Measurements from ENCODE around the gene FCGR2B.
"Not testable (repeated sequence)": the region's sequence is repeated elsewhere in the genome, so short reads cannot be mapped to it uniquely, and the experiment has no call there.

The FCGR2B gene

DNA sequence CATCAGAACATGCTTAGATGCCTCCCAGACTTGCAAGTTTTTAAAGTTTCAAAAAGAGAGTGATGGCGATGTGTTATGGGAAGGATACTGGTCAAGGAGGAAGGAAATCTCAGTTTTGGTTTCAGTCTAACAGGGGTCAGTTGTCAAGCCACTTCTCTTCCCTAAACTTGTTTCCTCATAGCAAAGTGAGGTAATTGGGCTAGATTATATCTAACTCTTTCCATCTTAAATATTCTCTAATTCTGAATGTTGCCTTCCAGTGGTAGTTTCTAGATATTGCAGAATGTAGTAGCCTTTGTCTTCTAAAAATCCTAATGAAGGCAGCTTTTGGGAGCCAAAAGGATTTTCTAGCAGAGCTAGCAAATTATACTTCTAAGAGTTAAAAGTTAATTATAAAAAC lies 20.2 kb upstream of the FCGR2B start:
- not testable (repeated sequence) for H3K4me3 ChIP-seq (ENCODE audit: low read length); DNase-seq (ENCODE audit: low read depth)
- peak; percentile 10 for TF ChIP-seq CTCF (conservative IDR thresholded peaks at IDR 0.05; ENCODE audit: low read depth, low read length)

DNA sequence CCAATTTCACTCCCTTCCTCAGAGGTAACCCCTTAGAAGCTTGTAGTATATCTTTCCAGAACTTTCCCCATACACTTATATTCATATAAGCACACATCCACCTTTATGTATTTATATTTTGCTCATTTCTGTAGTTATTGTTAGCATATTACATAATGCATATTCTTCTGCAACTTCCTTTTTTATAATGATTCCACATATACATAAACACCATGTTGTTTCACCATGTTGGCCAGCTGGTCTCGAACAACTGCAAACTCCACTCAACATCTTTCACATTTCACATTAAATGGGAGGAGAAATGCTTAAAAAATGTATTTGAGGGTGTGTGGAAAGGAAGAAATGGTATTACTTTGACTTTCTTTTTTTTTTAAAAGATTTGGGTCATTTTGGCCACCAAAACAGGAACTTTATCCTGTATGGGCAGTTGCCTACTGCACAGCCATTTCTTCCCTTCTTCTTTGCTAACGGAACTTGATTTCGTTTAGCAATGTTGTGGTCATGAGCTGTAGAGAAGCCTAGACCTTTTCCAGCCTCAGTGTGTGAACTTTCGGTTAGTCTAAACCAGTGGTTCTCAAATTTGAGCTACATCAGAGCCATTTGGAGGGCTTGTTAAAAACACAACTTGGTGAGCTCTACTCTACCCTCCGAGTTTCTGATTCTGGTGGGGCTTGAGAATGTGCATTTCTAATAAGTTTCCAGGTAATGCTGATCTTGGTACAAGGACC lies 19.3 kb upstream of the FCGR2B start:
- not testable (repeated sequence) for DNase-seq (ENCODE audit: low read depth); H3K4me3 ChIP-seq (ENCODE audit: low read length)

- H3K4me3 ChIP-seq (ENCODE audit: low read length); DNase-seq (ENCODE audit: low read depth): not testable (repeated sequence)
Observed at GRCh38 chr1:161644855-161645254, 18.1 kb upstream of the FCGR2B start.

GRCh38 chr1:161647507-161648360 lies 15.2 kb upstream of the FCGR2B start:
- H3K4me3 ChIP-seq (ENCODE audit: low read length); DNase-seq (ENCODE audit: low read depth): not testable (repeated sequence)
- TF ChIP-seq CTCF (conservative IDR thresholded peaks at IDR 0.05; ENCODE audit: low read depth, low read length): peak; percentile 51

GRCh38 chr1:161653541-161653940 lies 9.4 kb upstream of the FCGR2B start:
- not testable (repeated sequence) for H3K4me3 ChIP-seq (ENCODE audit: low read length); DNase-seq (ENCODE audit: low read depth)

GRCh38 chr1:161653971-161654370 lies 9.0 kb upstream of the FCGR2B start:
- not testable (repeated sequence) for DNase-seq (ENCODE audit: low read depth); H3K4me3 ChIP-seq (ENCODE audit: low read length)

- DNase-seq (ENCODE audit: low read depth); H3K4me3 ChIP-seq (ENCODE audit: low read length): not testable (repeated sequence)
Observed at GRCh38 chr1:161658524-161658923, 4.4 kb upstream of the FCGR2B start.

GRCh38 chr1:161661660-161662311 lies 1.2 kb upstream of the FCGR2B start:
- H3K4me3 ChIP-seq (ENCODE audit: low read length); DNase-seq (ENCODE audit: low read depth): not testable (repeated sequence)

GRCh38 chr1:161663569-161663968 lies 626 bp downstream of the FCGR2B start:
- not testable (repeated sequence) for H3K4me3 ChIP-seq (ENCODE audit: low read length); DNase-seq (ENCODE audit: low read depth)

GRCh38 chr1:161664689-161665088 lies 1.7 kb downstream of the FCGR2B start:
- not testable (repeated sequence) for H3K4me3 ChIP-seq (ENCODE audit: low read length); DNase-seq (ENCODE audit: low read depth)

DNA sequence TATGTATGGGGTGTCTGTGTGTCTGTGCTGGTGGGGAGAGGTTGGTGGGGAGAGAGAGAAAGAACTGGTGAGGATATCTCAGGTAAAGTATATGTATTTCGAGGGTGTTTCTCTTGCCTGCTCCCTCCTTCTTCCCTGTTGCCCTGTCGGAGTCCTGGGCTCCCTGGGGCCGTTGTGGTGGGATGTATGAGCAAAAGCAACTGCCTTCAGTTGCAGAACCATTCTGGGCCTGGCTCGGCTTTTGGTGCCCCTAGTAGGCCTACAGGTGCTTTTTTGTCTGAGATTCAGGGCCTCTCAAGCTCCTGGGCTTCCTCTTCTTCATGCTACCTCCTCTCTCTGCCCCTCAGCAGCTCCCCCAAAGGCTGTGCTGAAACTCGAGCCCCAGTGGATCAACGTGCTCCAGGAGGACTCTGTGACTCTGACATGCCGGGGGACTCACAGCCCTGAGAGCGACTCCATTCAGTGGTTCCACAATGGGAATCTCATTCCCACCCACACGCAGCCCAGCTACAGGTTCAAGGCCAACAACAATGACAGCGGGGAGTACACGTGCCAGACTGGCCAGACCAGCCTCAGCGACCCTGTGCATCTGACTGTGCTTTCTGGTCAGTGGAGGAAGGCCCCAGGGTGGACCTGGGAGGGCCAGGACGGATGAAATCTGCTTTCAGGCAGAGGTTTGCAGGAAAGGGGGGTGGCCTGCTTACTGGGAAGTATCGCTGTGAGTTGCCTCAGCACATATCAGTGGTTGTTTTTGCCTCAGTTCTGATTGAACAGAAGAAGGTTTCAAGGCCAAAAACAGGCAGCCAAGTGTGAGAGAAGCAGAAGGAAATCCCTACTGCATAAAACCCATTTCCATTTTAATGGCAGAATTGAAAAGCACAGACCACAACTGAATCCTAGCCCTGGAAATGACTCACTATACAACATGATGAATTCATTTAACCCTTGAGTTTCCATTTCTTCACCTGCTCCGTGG lies 8.4 kb downstream of the FCGR2B start:
- not testable (repeated sequence) for H3K4me3 ChIP-seq (ENCODE audit: low read length); DNase-seq (ENCODE audit: low read depth)

DNA sequence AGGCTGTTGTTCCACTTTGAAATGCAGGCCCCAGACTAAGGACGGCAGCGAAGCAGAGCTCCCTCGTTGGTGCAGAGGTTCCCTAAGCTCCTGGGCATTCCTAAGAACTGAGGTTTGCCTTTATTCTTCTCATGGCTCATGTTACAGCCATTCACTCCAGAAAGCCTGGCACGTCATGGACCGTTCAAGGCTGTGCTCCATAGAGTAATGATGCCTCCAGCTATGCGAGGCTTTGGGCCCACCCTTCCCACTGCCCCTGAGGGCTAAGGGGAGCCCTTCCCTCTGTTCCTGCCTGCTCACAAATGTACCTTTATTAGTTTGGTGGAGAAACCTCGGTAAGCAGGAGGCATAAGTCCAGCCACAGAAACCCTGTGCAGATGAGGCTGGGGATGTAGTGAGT lies 10.5 kb downstream of the FCGR2B start:
- not testable (repeated sequence) for DNase-seq (ENCODE audit: low read depth); H3K4me3 ChIP-seq (ENCODE audit: low read length)

GRCh38 chr1:161674447-161674846 lies 11.5 kb downstream of the FCGR2B start:
- H3K4me3 ChIP-seq (ENCODE audit: low read length); DNase-seq (ENCODE audit: low read depth): not testable (repeated sequence)

GRCh38 chr1:161674908-161675307 lies 12.0 kb downstream of the FCGR2B start:
- not testable (repeated sequence) for DNase-seq (ENCODE audit: low read depth); H3K4me3 ChIP-seq (ENCODE audit: low read length)

Measured in retinal pigment epithelial cell (primary cell).